Omental fat pad (tissue), 4 donors: Measurements from ENCODE around the gene RPL22. TPM values are rescaled to one million over a fixed set of nuclear protein-coding genes. Genes with fewer than 3 reads are reported as not detected.
A peak's percentile ranks its signal among the peaks of the same experiment; 100 is the strongest.

Experiments used
- ATAC-seq: fragments of 150-250 bp; one replicate; pipeline ENCODE4 v1.9.1; 2016; ENCODE audit warnings: mild to moderate bottlenecking, moderate library complexity; ENCODE audit not compliant: low FRiP score
- DNase-seq: peaks from one replicate; pipeline ENCODE4 v3.0.0-alpha.2; 2019; ENCODE audit warnings: low spot score
- CTCF ChIP-seq, 3 donors: fragments of 450-650 bp; IDR thresholded peaks; one replicate each; pipeline ENCODE4 v1.5.1; 2016 to 2017; ENCODE audit warnings: antibody characterized with exemption in 3 of 3, mild to moderate bottlenecking in 3 of 3, moderate library complexity in 2 of 3
- total RNA-seq, 4 donors: library from RNA; depleted of rRNA; stranded (reverse); fragments of >200 nt; gene quantifications; one replicate each; pipeline ENCODE4 v1.1.0, GENCODE V29; 2016

The RPL22 gene
- total RNA-seq, 4 donors from 2014 or later, result 164 to 205 (median 191) TPM

- no peak for TF ChIP-seq CTCF (IDR thresholded peaks at IDR 0.05)
- DNase-seq (no peak), ATAC-seq (no peak)
Observed at GRCh38 chr1:6241107-6241886, 41.9 kb upstream of the RPL22 start.

GRCh38 chr1:6239950-6240768, 40.8 kb upstream of the RPL22 start:
- ATAC-seq (no peak), DNase-seq (no peak)
- no peak for TF ChIP-seq CTCF (IDR thresholded peaks at IDR 0.05)

- ATAC-seq (no peak), DNase-seq (no peak)
- no peak for TF ChIP-seq CTCF (IDR thresholded peaks at IDR 0.05)
Observed at GRCh38 chr1:6239213-6239752, 39.9 kb upstream of the RPL22 start.

- TF ChIP-seq CTCF (IDR thresholded peaks at IDR 0.05), result no peak
- ATAC-seq (no peak), DNase-seq (no peak)
Observed at GRCh38 chr1:6237093-6237492, 37.7 kb upstream of the RPL22 start.

- ATAC-seq (peak; percentile 16), DNase-seq (no peak)
- TF ChIP-seq CTCF (IDR thresholded peaks at IDR 0.05), result no peak
Observed at GRCh38 chr1:6235296-6235677, 35.9 kb upstream of the RPL22 start.

- TF ChIP-seq CTCF (IDR thresholded peaks at IDR 0.05), result no peak
- DNase-seq, result no peak
- no peak for ATAC-seq
Observed at GRCh38 chr1:6234502-6235295, 35.3 kb upstream of the RPL22 start.
